Suppressor macrophage treated with lipopolysaccharide for 1 hour (primary cell): ENCODE measurements around the gene C3orf33.

Experiments
- DNase-seq, 3 donors: peaks; one replicate each; pipeline ENCODE4 v3.0.0-alpha.2; 2020 to 2022

C3orf33 gene

GRCh38 chr3:155785662-155786295 lies 20.3 kb downstream of the C3orf33 start:
- DNase-seq: no peak

- DNase-seq: no peak
These were observed 23.6 kb downstream of the C3orf33 start for GRCh38 chr3:155782390-155782953.

GRCh38 chr3:155780291-155780690 lies 25.8 kb downstream of the C3orf33 start:
- no peak for DNase-seq

GRCh38 chr3:155778462-155778861 lies 27.6 kb downstream of the C3orf33 start:
- DNase-seq: no peak

- no peak for DNase-seq
These were observed 33.3 kb downstream of the C3orf33 start for GRCh38 chr3:155772801-155773200.

GRCh38 chr3:155771126-155771525 lies 35.0 kb downstream of the C3orf33 start:
- DNase-seq: peak in 1 of 3 donors; percentile 7

GRCh38 chr3:155766206-155766605 lies 39.9 kb downstream of the C3orf33 start:
- DNase-seq: no peak

- no peak for DNase-seq
These were observed 42.1 kb downstream of the C3orf33 start for GRCh38 chr3:155763870-155764463.

- DNase-seq: no peak
These were observed 45.4 kb downstream of the C3orf33 start for GRCh38 chr3:155760653-155761052.

- DNase-seq: no peak
These were observed 48.5 kb downstream of the C3orf33 start for GRCh38 chr3:155757577-155757976.

- peak; percentile 59 to 61 (median 60) for DNase-seq
These were observed 52.9 kb downstream of the C3orf33 start for GRCh38 chr3:155753038-155753639.

- DNase-seq: no peak
These were observed 57.3 kb downstream of the C3orf33 start for GRCh38 chr3:155748611-155749365.

- no peak for DNase-seq
These were observed 58.2 kb downstream of the C3orf33 start for GRCh38 chr3:155747946-155748290.

- no peak for DNase-seq
These were observed 58.7 kb downstream of the C3orf33 start for GRCh38 chr3:155747286-155747945.

GRCh38 chr3:155746703-155747102 lies 59.4 kb downstream of the C3orf33 start:
- no peak for DNase-seq

GRCh38 chr3:155745795-155746550 lies 60.1 kb downstream of the C3orf33 start:
- peak in 1 of 3 donors; percentile 16 for DNase-seq

GRCh38 chr3:155744626-155745324 lies 61.3 kb downstream of the C3orf33 start, which contains the start of gene PLCH1:
PLCH1 (minus strand) TSS chr3:155745071; CDS start chr3:155704224, 40,847 bp downstream.
- DNase-seq: peak; percentile 41 to 64 (median 54)

- peak; percentile 32 to 60 (median 34) for DNase-seq
These were observed 62.0 kb downstream of the C3orf33 start for GRCh38 chr3:155744010-155744625.

- no peak for DNase-seq
These were observed 62.5 kb downstream of the C3orf33 start for GRCh38 chr3:155743606-155744005.

GRCh38 chr3:155742349-155742965 lies 63.6 kb downstream of the C3orf33 start:
- no peak for DNase-seq
